K562 (cell line): ENCODE measurements around the gene HYOU1. TPM values are rescaled to one million over a fixed set of nuclear protein-coding genes. Genes with fewer than 3 reads are reported as not detected.

ENCODE experiments used
- ARID1B ChIP-seq: fragments of 450-650 bp; IDR thresholded peaks from 2 replicates; pipeline ENCODE4 v1.6.1; 2016; ENCODE audit warnings: antibody characterized with exemption, mild to moderate bottlenecking, inconsistent platforms
- BRD4 ChIP-seq: fragments of 200-600 bp; sonication (generic); IDR thresholded peaks from 2 replicates; pipeline ENCODE4 v1.6.1; 2017; ENCODE audit warnings: inconsistent platforms
- CTCF ChIP-seq, 3 experiments: IDR thresholded peaks in 2 of 3; conservative IDR thresholded peaks in 1 of 3; 2 replicates each; pipeline ENCODE4 v1.5.1; 2011 to 2012; ENCODE audit warnings: low read length in 3 of 3, mild to moderate bottlenecking in 3 of 3, control low read depth in 2 of 3, improper control_type of control experiment in 1 of 3, inconsistent platforms in 1 of 3, low read depth in 1 of 3, mixed read lengths in 1 of 3, moderate library complexity in 1 of 3; ENCODE audit not compliant: insufficient read depth in 2 of 3
- IRF9 ChIP-seq: fragments of 450-650 bp; IDR thresholded peaks from 2 replicates; pipeline ENCODE4 v1.6.1; 2016; ENCODE audit warnings: missing biosample characterization, missing genetic modification characterization
- KAT7 ChIP-seq: sonication (generic); formaldehyde crosslinking; IDR thresholded peaks from 2 replicates; pipeline ENCODE4 v1.8.0; 2022; ENCODE audit warnings: missing genetic modification reagents, mild to moderate bottlenecking, borderline replicate concordance
- KLF10 ChIP-seq: fragments of 250-450 bp; sonication (Bioruptor Pico); IDR thresholded peaks from 2 replicates; pipeline ENCODE4 v1.6.1; 2021; ENCODE audit warnings: matching md5 sums
- MAFG ChIP-seq: fragments of 450-650 bp; conservative IDR thresholded peaks from 2 replicates; pipeline ENCODE4 v1.6.1; 2016; ENCODE audit warnings: missing genetic modification characterization, missing compliant biosample characterization
- MTA1 ChIP-seq: fragments of 450-650 bp; IDR thresholded peaks from 2 replicates; pipeline ENCODE4 v1.6.1; 2017; ENCODE audit warnings: borderline replicate concordance
- NR2F6 ChIP-seq: fragments of 450-650 bp; formaldehyde crosslinking; IDR thresholded peaks from 2 replicates; pipeline ENCODE4 v1.4.0; 2020; ENCODE audit warnings: mild to moderate bottlenecking
- RAD51 ChIP-seq: fragments of 450-650 bp; IDR thresholded peaks from 2 replicates; pipeline ENCODE4 v1.7.1; 2016; ENCODE audit warnings: low read depth, mild to moderate bottlenecking, borderline replicate concordance
- REST ChIP-seq, 2 experiments: fragments of 450-650 bp; formaldehyde crosslinking in 1 of 2; IDR thresholded peaks; 2 replicates each; pipeline versions ENCODE4 v1.4.0 to v1.6.1; 2014 to 2020; ENCODE audit warnings: mild to moderate bottlenecking in 2 of 2, borderline replicate concordance in 1 of 2, low read depth in 1 of 2
- SMC3 ChIP-seq: conservative IDR thresholded peaks from 2 replicates; pipeline ENCODE4 v1.6.1; 2011; ENCODE audit warnings: low read depth, low read length, improper control_type of control experiment; ENCODE audit not compliant: insufficient read depth
- THRA ChIP-seq: fragments of 450-650 bp; IDR thresholded peaks from 2 replicates; pipeline ENCODE4 v1.6.1; 2017; ENCODE audit warnings: mild to moderate bottlenecking, moderate library complexity
- ZFP36 ChIP-seq: fragments of 150-350 bp; IDR thresholded peaks from 2 replicates; pipeline ENCODE4 v1.6.1; 2018; ENCODE audit warnings: low read length, low read depth; ENCODE audit not compliant: partially characterized antibody
- ZNF347 ChIP-seq: fragments of 450-650 bp; formaldehyde crosslinking; IDR thresholded peaks from 2 replicates; pipeline ENCODE4 v1.4.0; 2020; ENCODE audit warnings: low read depth, mild to moderate bottlenecking, moderate library complexity
- polyA plus RNA-seq, 8 experiments: library from polyadenylated mRNA; depleted of rRNA in 4 of 8; stranded (reverse) in 5 of 8; unstranded in 3 of 8; fragments of >200 nt; fragmentation: Nextera tagmentation in 2 of 8; fragmentation: Illumina TruSeq in 1 of 8; extraction: Ambion mirVana in 2 of 8; extraction: Trizol in 1 of 8; gene quantifications; 2 replicates each; pipeline versions ENCODE4 v1.2.1 to v1.2.3, GENCODE V29; 2011 to 2014; ENCODE audit warnings: inconsistent platforms in 1 of 8, missing spikeins in 1 of 8
- total RNA-seq, 7 experiments: library from RNA; depleted of rRNA in 6 of 7; stranded (reverse); fragments of >200 nt in 6 of 7; fragmentation: Illumina TruSeq in 2 of 7; extraction: Trizol in 2 of 7; gene quantifications; 2 replicates each; pipeline versions ENCODE4 v1.2.1 to v1.2.3, GENCODE V29; 2011 to 2021; ENCODE audit warnings: low replicate concordance in 1 of 7

The HYOU1 gene
- total and polyA plus RNA-seq, 9 of the 15 experiments (the other 6 are each of a cell fraction or from before 2014, with no cell fraction given), result 19.5 to 197 (median 128) TPM

GRCh38 chr11:119100246-119100970, 43.4 kb upstream of the HYOU1 start (continued):
- TF ChIP-seq MTA1, result peak; percentile 47; the same call in 1 of the 2 replicates
- no peak for TF ChIP-seq KLF10 (CRISPR knock-in tag)
- TF ChIP-seq BRD4, result no peak
- peak; percentile 48 to 77 (median 67); a peak in 5 of 6 replicates for TF ChIP-seq CTCF (IDR thresholded peaks at IDR 0.05 in 2 of 3, conservative IDR thresholded peaks at IDR 0.05 in 1 of 3; ENCODE audit: insufficient read depth in 2 of 3, low read depth in 1 of 3, low read length in 3 of 3)
- no peak for TF ChIP-seq NR2F6 (CRISPR knock-in tag)
- TF ChIP-seq RAD51, result no peak
- no peak for TF ChIP-seq KAT7 (CRISPR knock-in tag)
- TF ChIP-seq REST (IDR thresholded peaks at IDR 0.05; ENCODE audit: borderline replicate concordance), result peak; percentile 36; the same call in 1 of the 2 replicates
- TF ChIP-seq REST (CRISPR knock-in tag; IDR thresholded peaks at IDR 0.05; ENCODE audit: low read depth), result no peak
- 0 out of 2 replicates have a peak, but pooled peaks have one; percentile 22 for TF ChIP-seq SMC3
- TF ChIP-seq THRA, result no peak
- no peak for TF ChIP-seq IRF9 (tag)
- TF ChIP-seq ZNF347 (CRISPR knock-in tag), result no peak
- no peak for TF ChIP-seq ZFP36
- no peak for TF ChIP-seq MAFG
- no peak for TF ChIP-seq ARID1B
